Measurements from ENCODE around the gene PTGDS. TPM values are rescaled to one million over a fixed set of nuclear protein-coding genes. Genes with fewer than 3 reads are reported as not detected.

Gene PTGDS
- total and polyA plus RNA-seq, 9 donors: 5.8 to 191 (median 43.1) TPM

- H3K27me3 ChIP-seq: no peaks in the 10 kb centered on the region
- 84 to 88% (median 87%) methylated on average over 27 to 28 of the region's 28 CpGs for WGBS, 3 donors
- no peak overlapping the region for H3K4me3 ChIP-seq
- intact Hi-C loops (cut with DNase I): no loop called here
- no peaks in the 10 kb centered on the region for H3K9me3 ChIP-seq
- TF ChIP-seq CTCF (IDR thresholded peaks at IDR 0.05) (no peak), EP300 (IDR thresholded peaks at IDR 0.05) (no peak)
- peaks cover 7% of the 10 kb centered on the region for H3K4me1 ChIP-seq (ENCODE audit: insufficient read depth)
- no peaks in the 10 kb centered on the region for H3K36me3 ChIP-seq
- no peak overlapping the region for H3K27ac ChIP-seq
- DNase-seq: peak in 1 of 5 donors; percentile 29
Measured at GRCh38 chr9:136939431-136939995, 37.8 kb upstream of the PTGDS start.

- Histone ChIP-seq H3K36me3 (no peaks in the 10 kb centered on the region), H3K27me3 (no peaks in the 10 kb centered on the region), H3K4me3 (no peak overlapping the region), H3K9me3 (no peaks in the 10 kb centered on the region), H3K27ac (no peak overlapping the region), H3K4me1 (ENCODE audit: insufficient read depth) (peaks cover 7% of the 10 kb centered on the region)
- DNase-seq: peak in 1 of 5 donors; percentile 24
- WGBS, 3 donors: 59 to 60% (median 59%) methylated on average over 10 to 16 of the region's 16 CpGs
- intact Hi-C loops (cut with DNase I): loop anchor here in 1 of 4 donors (5.0 to 10.0 kb wide), 2 partner anchors 53 to 95 kb away; partner anchors contain the start of genes AJM1, PHPT1 and TRAF2
- TF ChIP-seq CTCF (IDR thresholded peaks at IDR 0.05) (no peak), POLR2A (IDR thresholded peaks at IDR 0.05) (no peak), EP300 (IDR thresholded peaks at IDR 0.05) (no peak)
Measured at GRCh38 chr9:136939996-136940525, 37.2 kb upstream of the PTGDS start.

- H3K27me3 ChIP-seq: no peaks in the 10 kb centered on the region
- H3K9me3 ChIP-seq: no peaks in the 10 kb centered on the region
- intact Hi-C loops (cut with DNase I): loop anchor here in 1 of 4 donors (5.0 to 10.0 kb wide), 2 partner anchors 53 to 96 kb away; partner anchors contain the start of genes AJM1, PHPT1 and TRAF2
- DNase-seq: peak in 4 of 5 donors; percentile 12 to 39 (median 26)
- H3K27ac ChIP-seq: no peak overlapping the region
- H3K4me1 ChIP-seq (ENCODE audit: insufficient read depth): peaks cover 7% of the 10 kb centered on the region
- no peaks in the 10 kb centered on the region for H3K36me3 ChIP-seq
- no peak overlapping the region for H3K4me3 ChIP-seq
- 89 to 91% (median 91%) methylated on average over 35 to 42 of the region's 42 CpGs for WGBS, 3 donors
- no peak for TF ChIP-seq EP300 (IDR thresholded peaks at IDR 0.05)
- no peak for TF ChIP-seq POLR2A (IDR thresholded peaks at IDR 0.05)
- TF ChIP-seq CTCF (IDR thresholded peaks at IDR 0.05): no peak
Measured at GRCh38 chr9:136940526-136941230, 36.6 kb upstream of the PTGDS start.

GRCh38 chr9:136941231-136942111 is 35.8 kb upstream of the PTGDS start:
- no peak for TF ChIP-seq EP300 (IDR thresholded peaks at IDR 0.05)
- no peak for TF ChIP-seq POLR2A (IDR thresholded peaks at IDR 0.05)
- no peak for TF ChIP-seq CTCF (IDR thresholded peaks at IDR 0.05)
- no peak overlapping the region for H3K4me3 ChIP-seq
- intact Hi-C loops (cut with DNase I): loop anchor here in 1 of 4 donors (5.0 to 10.0 kb wide), 2 partner anchors 54 to 97 kb away; partner anchors contain the start of genes AJM1, PHPT1 and TRAF2
- WGBS, 3 donors: 90 to 94% (median 91%) methylated on average over 50 to 55 of the region's 55 CpGs
- DNase-seq: peak in 4 of 5 donors; percentile 12 to 49 (median 36)
- H3K36me3 ChIP-seq: no peaks in the 10 kb centered on the region
- no peaks in the 10 kb centered on the region for H3K9me3 ChIP-seq
- H3K27me3 ChIP-seq: no peaks in the 10 kb centered on the region
- no peak overlapping the region for H3K27ac ChIP-seq
- H3K4me1 ChIP-seq (ENCODE audit: insufficient read depth): peaks cover 7% of the 10 kb centered on the region
